GM19238 (cell line): ENCODE measurements around the gene CYP17A1.
"Not testable (repeated sequence)": the region's sequence is repeated elsewhere in the genome, so short reads cannot be mapped to it uniquely, and the experiment has no call there.

ENCODE experiments used
- DNase-seq: peaks from one replicate; pipeline ENCODE4 v3.0.0; 2011; ENCODE audit warnings: low spot score; ENCODE audit not compliant: insufficient read length

CYP17A1 gene

GRCh38 chr10:102837230-102837721 is at the start of gene CYP17A1:
TSS of gene CYP17A1 (minus strand) at chr10:102837413. CDS start at chr10:102837361, 52 bp downstream.
- no peak for DNase-seq

- DNase-seq, result no peak
Measured at GRCh38 chr10:102880256-102880655, 43.0 kb upstream of the CYP17A1 start.

- no peak for DNase-seq
Measured at GRCh38 chr10:102878629-102879028, 41.4 kb upstream of the CYP17A1 start.

- no peak for DNase-seq
Measured at GRCh38 chr10:102876747-102877153, 39.5 kb upstream of the CYP17A1 start.

GRCh38 chr10:102872163-102872562 is 35.0 kb upstream of the CYP17A1 start:
- DNase-seq, result no peak

DNA sequence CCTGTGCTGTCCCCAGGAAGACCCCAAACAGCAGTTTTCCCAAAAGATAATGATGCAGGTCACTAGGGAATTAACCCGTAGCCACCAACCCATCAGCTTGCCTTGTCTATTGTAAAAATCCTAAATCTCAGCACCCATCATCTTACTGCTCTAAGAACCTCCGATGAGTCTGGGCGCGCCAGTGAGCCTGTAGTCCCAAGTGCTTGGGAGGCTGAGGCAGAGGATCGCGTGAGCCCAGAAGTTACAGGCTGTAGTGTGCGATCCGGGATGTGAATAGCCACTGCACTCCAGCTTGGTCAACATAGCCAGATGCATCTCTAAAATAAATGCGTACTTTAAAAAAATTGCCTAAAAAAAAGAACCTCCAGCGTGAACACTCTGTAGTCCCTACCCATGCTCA is 33.0 kb upstream of the CYP17A1 start:
- DNase-seq, result no peak

- no peak for DNase-seq
Measured at GRCh38 chr10:102869258-102870198, 32.3 kb upstream of the CYP17A1 start, which contains the start of gene AS3MT. TSS of gene AS3MT (plus strand) at chr10:102869470. CDS start at chr10:102869593, 123 bp downstream.

GRCh38 chr10:102868911-102869257 is 31.7 kb upstream of the CYP17A1 start:
- DNase-seq, result no peak

- no peak for DNase-seq
Measured at GRCh38 chr10:102865620-102866019, 28.4 kb upstream of the CYP17A1 start.

DNA sequence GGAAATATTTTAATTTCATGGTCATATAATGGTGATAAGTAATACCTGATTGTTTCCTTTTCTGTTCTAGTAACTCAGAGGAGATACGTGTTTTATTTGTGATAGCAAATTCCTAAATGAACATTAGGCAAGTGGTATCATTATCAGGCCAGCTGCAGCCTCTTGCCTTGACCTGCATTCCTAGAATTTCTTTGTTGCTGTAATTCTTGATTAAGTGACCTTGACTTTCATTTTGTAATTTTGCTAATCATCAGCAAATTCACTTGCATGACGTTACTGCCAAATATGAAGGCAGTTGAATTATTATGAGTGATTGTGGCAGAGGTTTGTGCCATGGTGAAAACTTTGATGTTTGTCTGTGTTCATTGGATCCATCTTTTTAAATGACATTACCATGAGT is 26.4 kb upstream of the CYP17A1 start:
- no peak for DNase-seq

- DNase-seq, result no peak
Measured at GRCh38 chr10:102859911-102860310, 22.7 kb upstream of the CYP17A1 start.

GRCh38 chr10:102856758-102857424 is 19.7 kb upstream of the CYP17A1 start:
- no peak for DNase-seq

DNA sequence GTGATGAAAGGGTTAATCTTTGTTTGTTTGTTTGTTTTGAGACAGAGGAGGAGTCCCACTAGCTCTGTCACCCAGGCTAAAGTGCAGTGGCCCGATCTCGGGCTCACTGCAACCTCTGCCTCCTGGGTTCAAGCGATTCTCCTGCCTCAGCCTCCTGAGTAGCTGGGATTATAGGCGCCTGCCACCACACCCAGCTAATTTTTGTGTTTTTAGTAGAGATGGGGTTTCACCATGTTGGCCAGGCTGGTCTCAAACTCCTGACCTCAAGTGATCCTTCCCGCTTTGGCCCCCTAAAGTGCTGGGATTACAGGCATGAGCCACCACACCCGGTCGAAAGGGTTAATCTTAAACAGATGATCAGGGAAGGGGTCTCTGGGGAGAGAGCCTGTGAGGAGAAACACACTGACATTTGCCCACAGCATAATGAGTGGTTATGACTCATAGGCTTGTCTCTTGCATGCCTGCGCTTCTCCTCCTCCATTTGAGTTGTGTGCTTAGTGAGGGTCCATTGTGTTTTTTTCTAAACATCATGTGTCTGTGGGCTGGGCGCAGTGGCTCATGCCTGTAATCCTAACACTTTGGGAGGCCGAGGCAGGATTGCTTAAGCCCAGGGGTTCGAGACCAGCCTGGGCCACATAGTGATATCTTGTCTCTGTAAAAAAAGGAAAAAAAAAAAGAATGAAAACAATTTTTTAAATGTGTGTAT is 18.7 kb upstream of the CYP17A1 start:
- not testable (repeated sequence) for DNase-seq

DNA sequence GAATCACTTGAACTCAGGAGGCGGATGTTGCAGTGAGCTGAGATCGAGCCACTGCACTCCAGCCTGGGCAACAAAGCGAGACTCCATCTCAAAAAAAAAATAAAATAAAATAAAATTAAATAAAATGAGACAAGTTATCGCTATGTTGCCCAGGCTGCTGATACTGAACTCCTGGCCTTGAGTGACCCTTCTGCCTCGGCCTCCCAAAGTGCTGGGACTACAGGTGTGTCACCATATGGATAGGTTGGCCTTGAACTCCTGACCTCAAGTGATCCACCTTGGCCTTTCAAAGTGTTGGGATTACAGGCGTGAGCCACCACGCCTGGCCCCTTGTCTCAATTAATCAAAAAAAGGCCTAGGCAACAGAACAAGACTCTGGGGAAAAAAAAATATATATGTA is 16.0 kb upstream of the CYP17A1 start:
- not testable (repeated sequence) for DNase-seq

GRCh38 chr10:102850025-102850518 is 12.9 kb upstream of the CYP17A1 start:
- no peak for DNase-seq

DNA sequence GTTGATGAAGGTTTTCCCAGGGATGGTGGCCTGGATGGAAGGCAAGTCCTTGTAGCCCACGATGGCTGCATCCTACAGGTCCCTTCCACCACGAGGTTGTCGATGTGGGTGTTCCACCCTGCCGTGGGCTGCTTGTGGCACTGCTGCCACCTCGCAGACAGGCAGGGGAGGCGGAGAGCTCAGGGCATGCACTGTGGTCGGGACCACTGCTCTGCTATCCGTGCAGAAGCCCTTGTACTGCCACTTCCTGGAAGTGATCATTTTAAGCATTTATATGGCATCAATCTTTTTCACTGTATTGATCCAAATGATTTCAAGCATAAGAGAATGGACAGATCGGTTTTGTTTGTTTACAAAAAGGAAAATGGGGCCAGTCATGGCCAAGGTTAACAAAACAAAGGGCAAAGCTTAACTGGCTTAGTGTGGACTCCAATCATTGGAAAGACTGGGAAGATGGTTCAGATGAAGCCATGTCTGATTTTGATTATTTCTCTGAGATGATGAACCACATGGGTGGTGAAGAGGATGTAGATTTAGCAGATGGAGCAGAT is 8.2 kb upstream of the CYP17A1 start:
- DNase-seq, result no peak

DNA sequence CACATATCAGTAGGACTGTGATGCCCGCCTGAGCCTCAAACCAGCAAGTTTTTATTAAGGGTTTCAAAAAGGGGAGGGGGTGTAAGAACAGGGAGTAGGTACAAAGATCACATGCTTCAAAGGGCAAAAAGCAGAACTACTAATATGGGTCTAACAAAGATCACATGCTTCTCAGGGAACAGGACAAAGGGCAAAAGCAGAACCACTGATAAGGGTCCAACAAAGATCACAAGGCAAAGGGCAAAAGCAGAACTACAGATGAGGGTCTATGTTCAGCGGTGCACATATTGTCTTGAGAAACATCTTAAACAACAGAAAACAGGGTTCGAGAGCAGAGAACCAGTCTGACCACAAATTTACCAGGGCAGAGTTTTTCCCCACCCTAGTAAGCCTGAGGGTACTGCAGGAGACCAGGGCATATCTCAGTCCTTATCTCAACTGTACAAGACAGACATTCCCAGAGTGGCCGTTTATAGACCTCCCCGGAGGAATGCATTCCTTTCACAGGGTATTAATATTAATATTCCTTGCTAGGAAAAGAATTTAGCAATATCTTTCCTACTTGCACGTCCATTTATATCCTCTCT is 7.1 kb upstream of the CYP17A1 start:
- DNase-seq, result not testable (repeated sequence)

GRCh38 chr10:102843139-102843538 is 5.9 kb upstream of the CYP17A1 start:
- DNase-seq, result not testable (repeated sequence)

DNA sequence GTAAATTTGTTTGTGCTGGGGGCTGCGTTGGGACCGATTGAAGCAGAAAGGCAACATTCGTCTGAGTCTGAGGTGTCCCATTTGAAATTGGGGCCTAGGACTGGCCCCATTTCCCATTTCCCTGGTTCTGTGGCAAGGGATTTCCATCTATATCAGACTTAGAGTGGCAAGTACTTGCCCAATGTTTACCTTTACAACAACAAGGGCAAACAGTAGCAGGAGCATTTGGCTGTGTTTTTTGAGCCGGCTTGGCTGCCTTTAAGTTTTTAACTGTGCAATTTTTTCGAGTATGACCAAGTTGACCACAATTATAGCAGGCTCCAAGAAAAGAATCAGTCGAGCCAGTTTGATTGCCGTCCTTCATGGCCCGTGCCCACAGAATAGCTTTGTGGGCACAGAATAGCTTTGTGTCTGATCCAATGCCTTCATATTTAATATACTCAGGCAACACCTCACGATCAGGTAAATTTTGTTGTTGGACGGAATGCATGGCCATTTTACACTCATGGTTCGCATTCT is 4.7 kb upstream of the CYP17A1 start:
- no peak for DNase-seq

- not testable (repeated sequence) for DNase-seq
Measured at GRCh38 chr10:102838276-102838927, 1.2 kb upstream of the CYP17A1 start.
